Stomach (tissue), 4 donors: ENCODE results near the gene CALY.

Source experiments
- CTCF ChIP-seq, 7 experiments: fragments of 450-650 bp in 4 of 7; fragments of 200-600 bp in 3 of 7; sonication (generic) in 3 of 7; IDR thresholded peaks; one replicate each; pipeline ENCODE4 v1.5.1; 2016 to 2019; ENCODE audit warnings: antibody characterized with exemption in 7 of 7, control low read depth in 2 of 7, mild to moderate bottlenecking in 1 of 7
- EP300 ChIP-seq: sonication (generic); formaldehyde crosslinking; IDR thresholded peaks from one replicate; pipeline ENCODE4 v1.6.1; 2017; ENCODE audit warnings: antibody characterized with exemption
- POLR2A ChIP-seq, 4 donors: fragments of 450-650 bp; IDR thresholded peaks; one replicate each; pipeline ENCODE4 v1.6.1; 2016; ENCODE audit warnings: antibody characterized with exemption in 4 of 4, control low read depth in 2 of 4, mild to moderate bottlenecking in 1 of 4, moderate library complexity in 1 of 4

- TF ChIP-seq POLR2A (IDR thresholded peaks at IDR 0.05) (no peak), CTCF (IDR thresholded peaks at IDR 0.05) (no peak), EP300 (no peak)
Measured at GRCh38 chr10:133377818-133378250, 41.1 kb upstream of the CALY start.
